ENCODE results near the gene WDR36.

- TF ChIP-seq CTCF (IDR thresholded peaks at IDR 0.05; ENCODE audit: low read depth, low read length), result no peak
- TF ChIP-seq EZH2phosphoT487 (IDR thresholded peaks at IDR 0.05; ENCODE audit: low read depth), result no peak
Observed at GRCh38 chr5:111121926-111122325, 29.8 kb downstream of the WDR36 start.

Measured in OCI-LY3 (cell line).